NCI-H1105 treated with DMSO at 0.1 percent for 48 hours (cell line): ENCODE data around the gene GRIK2.

Source experiments
- DNase-seq: peaks from one replicate; lab custom pipeline; 2025; lab: John Stamatoyannopoulos, UW

The GRIK2 gene

DNA sequence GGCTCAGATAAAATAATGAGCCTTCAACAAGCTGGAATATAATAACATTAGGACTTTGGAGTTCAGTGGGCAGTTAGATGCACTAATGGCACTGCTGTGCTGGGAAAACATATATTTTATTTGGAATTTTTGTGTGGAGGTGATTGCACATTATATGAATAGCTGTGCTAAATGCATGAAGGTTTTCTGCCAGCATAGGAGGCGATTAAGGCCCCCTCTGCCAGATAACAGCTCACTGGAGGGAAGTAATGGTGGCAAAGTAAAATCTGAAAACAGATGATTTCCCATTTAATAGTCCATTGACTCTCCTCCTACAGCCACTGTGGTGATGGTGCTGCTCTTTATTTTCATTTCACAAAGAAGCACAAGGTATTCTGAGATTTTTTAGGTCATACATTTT, 326.0 kb downstream of the GRIK2 start:
- DNase-seq = no peak

DNA sequence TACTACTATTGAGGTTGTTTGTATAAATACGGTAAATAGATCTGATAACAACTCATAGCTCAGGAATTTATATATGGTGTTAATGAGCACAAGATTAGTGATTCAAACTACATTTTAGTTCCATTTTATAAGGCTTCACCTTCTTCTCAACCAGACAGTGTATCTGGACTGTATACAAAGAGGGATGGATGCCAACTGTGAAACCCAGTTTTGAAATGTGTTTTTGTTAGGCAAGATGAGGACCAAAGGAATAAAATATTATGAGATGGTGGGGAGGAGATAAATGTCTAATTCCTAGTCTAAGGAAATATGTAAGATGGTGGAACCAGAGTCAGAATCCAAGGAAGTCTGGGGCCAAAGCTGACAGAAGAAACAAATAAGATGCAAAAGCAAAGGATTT, 329.0 kb downstream of the GRIK2 start:
- DNase-seq = no peak

DNA sequence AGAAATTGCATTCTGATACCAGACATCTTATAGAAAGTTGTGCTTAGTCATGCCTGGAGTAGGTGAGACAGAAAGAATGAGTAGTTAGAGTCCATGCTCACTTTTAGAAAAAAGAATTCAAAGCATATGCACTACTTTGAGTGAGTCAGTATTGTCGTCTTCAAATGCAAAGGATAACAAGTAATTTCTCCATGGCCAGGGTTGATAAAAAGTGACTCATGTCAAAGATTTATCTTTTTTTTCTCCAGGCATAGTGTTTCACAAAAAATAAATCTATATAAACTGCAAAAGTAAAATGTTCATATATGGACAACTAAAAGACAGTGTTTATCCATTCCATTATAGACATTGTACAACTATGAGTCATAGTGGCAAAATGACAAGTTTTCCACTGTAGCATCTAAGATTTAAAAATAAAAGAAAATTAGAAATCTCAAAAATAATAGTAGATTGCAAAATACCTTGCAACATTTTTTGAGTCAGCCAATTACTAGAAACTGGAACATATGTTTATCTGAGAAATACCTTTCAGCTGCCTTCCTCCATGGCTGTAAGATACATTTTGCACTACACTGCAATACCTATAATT, 329.6 kb downstream of the GRIK2 start:
- DNase-seq = no peak

DNA sequence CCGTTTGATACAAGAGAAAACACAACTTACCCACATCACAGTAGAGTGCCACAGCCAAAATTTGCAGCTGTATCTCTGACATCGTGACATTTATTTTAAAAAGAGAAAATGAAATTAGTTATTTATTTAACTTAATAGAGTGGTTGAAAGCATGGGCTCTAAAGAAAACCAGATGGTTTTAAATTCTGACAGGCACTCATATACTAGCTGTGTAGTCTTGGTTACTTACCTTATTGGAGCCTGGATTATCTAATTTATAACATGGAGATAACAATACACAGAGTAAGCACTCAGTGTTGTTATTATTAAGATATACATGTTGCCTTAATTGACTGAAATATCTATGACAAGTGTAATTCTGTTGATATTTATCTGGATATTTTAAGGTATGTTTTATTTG, 334.9 kb downstream of the GRIK2 start:
- DNase-seq = no peak

DNA sequence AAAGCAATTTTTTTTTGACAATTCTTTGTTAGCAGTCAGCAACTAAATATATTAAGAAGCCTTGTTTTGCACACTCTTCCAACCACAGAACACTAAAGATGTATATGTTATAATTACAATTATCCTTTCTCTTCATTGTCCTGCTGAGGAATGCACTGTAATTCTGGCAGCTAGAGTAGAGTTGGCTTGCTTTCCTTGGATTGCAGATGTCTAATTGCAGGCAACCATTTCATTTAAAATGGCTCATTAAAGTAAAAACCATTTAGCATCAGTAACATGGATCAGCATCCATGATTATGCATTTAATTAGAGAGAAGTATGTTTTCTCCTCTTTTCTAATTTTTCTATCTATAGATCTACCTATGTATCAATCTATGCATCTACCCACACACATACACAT, 335.4 kb downstream of the GRIK2 start:
- DNase-seq = no peak

DNA sequence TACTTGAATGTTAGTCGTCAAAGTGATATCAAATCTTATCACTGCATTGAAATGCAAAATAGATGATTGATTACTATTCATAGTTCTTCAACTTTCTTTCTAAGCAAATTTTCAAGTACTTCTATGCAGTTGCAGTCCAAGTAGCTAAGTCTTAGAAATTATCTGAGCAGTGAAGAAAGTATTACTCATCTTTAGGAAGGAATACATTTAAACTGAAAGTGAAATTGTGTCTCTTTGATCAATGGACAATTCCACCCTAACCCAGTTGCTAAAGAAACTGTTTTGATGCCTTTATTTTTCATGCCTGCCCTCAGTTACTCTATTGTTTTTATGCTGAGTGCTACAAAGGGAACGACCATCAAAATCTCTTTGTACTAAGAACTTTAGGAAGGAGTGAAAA, 337.4 kb downstream of the GRIK2 start:
- no peak for DNase-seq

DNA sequence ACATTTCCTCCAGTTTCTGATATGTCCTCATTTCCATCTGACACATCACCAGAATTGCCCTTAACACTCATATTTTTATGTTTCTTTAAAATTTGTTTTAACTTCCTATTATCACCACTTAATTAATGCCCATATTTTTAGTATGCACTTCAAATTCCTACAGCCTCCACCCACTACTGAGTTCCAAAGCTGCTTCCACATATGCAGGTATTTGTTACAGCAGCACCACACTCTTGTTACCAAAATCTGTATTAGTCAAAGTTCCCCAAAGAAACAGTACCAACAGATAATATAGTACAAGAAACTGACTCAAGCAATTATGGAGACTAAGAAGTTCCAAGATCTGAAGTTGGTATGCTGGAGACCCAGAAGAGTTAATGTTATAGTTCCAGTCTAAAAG, 340.4 kb downstream of the GRIK2 start:
- DNase-seq = no peak

DNA sequence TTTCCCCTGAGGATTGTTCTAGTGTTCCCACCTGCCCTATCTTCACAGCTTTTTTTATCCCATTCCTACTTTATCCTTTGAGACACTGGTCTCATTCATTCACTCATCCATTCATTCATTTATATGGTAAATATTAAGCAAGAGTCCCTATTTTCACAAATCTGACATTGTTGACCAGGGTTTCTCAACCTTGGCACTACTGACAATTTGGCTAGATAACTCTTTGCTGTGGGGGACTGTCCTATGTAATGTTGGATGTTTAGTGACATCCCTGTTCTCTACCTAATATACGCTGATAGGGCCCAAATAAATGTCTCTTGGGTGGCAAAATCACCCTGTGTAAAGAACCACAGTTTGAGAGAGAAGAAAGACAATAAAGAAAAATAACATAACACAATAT, 345.0 kb downstream of the GRIK2 start:
- DNase-seq = no peak

DNA sequence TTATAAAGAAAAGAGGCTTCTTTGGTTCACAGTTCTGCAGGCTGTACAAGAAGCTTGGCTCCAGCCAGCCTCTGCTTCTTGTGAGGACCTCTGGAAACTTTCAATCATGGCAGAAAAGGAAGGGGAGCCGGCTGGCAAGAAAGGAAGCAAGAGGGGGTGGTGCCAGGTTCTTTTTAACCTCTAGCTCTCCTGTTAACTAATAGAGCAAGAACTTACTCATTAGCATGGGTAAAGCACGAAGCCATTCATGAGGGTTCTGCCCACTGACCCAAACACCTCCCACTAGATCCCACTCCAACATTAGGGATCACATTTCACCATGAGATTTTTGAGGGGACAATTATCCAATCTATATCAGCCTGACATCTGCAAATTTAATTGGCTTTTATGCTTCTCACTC, 347.1 kb downstream of the GRIK2 start:
- no peak for DNase-seq

DNA sequence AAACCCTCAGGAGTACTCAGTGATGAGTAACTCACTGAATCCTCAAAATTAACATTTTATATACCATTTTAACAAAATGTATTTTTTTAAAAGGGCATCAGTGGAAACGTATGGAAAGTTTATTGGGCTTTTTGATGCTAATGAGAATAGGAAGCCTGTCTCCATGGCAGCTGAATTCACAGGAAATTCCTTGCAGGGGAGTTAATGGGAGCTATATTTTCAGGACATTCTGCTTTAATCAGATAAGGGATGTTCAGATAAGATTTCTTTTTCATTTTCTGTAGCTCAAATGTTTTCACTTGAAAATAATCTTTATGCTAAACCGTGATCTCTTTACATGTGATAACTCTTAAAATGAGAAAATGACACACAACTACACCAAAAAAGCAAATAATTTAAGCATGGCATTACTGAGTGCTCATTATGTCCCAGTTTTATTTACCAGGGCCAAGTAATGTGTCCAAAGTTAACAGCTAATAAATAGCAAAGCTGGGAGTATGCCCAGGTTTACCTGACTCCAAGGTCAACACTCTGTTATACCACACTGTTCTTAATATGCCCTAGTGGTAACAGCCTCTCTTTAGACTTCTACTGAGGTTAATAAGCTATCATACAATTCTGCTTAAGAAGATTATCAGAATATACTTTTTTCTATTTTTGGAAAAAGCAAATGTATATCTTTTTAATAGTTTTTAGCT, 348.1 kb downstream of the GRIK2 start:
- DNase-seq = no peak

DNA sequence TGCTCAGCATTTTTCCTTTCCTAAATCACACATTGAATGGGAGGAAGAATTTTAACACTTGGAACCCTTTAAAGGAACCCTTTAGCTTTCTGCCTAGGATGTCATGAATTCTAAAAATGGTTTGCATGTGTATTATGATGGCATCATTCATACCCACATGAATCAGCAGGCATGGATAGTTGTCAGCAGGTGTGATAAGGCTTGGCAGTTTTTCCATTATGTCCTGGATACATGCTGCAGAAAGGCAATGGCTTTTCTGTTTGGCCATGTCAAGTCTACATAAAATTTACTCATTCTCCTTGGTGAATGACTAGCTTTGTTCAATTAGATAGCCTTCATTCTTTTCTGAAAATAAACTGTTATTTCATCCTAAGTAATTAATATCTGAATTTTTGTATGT, 353.7 kb downstream of the GRIK2 start:
- no peak for DNase-seq

DNA sequence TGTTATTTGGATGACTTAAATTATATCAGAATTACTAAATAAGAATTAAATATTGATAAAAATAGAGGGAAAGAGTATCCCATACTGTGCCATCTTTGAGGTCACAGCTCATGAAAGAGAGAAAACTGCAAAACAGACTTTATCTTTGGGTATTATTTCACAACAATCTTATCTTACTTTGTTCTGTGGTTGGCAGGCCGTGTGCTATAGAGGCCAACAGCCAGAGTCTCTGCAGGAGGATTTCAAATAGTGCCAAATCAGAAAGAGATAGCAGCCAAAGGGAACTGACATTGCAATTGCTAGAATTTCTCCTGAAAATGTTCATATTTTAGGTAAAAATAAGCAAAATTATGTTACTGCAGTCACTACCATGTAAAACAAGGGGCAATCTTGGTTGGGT, 354.2 kb downstream of the GRIK2 start:
- no peak for DNase-seq

DNA sequence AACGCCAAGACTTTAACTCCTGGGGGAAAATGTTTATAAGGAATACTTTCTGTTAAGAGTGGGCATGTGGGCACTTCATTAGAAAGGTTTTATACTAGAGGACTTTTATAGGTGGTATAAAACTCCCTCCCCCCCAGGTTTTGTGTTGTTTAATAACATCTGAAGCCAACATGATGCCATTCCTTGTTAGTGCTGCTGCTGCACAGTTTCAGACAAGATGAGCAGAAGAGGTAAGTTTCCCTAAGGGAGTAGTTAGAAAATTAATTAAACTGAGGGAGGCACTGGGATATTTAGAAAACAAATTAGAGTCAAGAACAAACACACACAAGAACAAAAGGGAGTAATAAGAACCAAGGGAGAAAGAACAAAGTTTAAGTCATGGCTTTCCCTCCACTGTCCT, 362.4 kb downstream of the GRIK2 start:
- DNase-seq = no peak

DNA sequence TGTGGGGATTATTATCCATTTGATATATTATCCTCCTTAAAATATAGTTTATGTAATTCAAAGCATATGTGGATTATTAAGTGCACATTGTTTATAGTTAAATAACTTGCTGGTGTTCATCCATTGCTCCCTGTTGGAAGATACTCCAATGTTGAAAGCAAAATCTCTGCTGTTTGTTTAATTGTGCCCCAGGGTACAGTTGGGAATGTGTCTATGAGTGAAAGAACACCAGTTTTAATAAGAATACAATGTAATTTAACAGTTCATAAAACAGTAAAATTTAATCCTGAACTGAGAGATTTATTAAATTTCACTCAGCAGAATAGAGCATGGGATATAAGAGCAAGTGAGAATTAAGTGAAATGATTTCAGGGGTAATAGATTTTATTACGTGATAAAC, 364.9 kb downstream of the GRIK2 start:
- no peak for DNase-seq

DNA sequence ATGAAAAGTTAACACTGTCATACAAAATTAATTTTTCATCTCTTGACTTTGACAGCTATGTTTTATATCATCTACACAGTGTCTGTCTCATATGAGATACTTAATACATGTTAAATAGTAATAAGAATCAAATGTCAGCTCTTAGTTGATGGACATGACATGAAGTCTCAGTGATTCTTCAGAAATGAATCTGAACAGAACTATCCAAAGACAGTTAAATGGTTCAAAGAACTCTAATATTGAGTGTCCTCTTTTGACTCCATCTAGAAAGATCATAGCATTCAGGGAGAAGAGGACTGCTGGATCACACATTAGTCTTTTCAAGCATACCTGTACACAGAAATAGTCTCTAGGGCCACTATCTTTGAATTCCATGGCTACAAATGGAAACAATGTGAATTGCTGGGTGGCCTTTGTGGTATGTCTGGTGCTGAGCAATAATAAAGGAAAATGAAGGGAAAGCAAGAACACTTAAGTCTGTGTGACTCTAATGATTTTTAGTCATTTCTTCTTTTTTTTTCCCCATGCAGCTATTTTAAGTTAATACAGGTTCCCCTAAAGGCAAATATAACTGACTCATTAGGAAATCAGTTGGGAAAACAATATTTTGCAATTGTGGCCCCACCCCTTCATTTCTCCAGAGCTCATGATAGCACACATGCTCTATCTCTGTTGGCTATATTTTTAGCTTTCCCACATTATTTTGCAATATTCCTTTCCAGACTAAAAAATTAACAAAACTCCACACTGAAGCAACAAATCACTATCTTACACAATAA, 367.5 kb downstream of the GRIK2 start:
- DNase-seq = peak; percentile 45

DNA sequence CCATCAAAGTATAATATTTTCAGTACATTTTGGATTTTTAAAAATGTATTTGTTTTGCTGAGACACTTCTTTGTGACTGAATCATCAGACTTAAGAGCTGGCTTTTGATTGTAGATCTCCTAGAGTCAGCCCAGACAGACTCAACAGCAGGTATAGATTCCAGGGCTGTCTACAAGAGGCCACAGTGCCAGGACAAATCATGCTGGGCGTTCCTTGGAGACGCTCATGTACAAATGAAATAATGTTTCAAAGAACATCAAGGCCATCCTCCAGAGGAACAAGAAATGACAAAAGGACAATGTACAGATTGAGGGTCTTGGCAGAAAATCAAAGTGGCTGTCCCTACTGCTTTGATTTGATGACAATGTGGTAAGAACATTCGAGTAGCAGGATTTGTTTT, 369.3 kb downstream of the GRIK2 start:
- DNase-seq = no peak

DNA sequence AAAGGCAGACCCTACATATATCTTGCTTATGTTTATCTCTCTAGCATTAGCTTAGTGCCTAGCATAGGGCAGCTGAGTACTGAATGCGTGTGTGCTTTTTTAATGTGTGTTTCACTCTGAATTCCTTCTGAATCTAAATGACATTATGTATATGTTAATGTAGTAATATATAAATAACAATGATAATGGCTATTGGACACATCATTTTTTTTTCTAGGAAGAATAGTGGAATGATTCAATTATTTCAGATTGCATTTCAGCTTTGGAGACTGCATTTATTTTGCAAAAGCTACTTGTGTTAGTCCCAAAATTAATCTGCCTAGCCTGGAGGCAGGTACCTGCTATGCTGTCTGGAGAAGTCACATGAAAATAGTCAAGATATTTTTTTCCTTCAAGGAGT, 371.8 kb downstream of the GRIK2 start:
- no peak for DNase-seq

DNA sequence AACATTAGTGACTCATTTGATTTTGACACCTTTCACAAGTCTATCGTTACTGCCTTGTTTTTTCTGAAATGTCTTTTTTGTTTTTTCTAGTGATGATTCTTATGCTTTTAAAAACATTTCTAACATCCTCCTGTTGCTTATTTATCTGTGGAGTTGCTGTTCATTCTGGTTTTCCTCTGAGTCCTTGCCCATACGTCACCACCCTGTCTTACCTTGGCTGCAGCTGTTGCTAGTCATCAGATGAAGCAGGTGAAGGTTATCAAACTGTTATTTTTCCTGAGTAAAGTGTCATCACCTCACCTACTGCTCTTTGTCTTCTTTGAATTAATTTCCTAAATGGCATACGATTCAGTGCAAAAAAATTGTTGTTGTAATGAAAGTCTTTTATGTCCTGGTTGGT, 376.6 kb downstream of the GRIK2 start:
- DNase-seq = peak; percentile 46

DNA sequence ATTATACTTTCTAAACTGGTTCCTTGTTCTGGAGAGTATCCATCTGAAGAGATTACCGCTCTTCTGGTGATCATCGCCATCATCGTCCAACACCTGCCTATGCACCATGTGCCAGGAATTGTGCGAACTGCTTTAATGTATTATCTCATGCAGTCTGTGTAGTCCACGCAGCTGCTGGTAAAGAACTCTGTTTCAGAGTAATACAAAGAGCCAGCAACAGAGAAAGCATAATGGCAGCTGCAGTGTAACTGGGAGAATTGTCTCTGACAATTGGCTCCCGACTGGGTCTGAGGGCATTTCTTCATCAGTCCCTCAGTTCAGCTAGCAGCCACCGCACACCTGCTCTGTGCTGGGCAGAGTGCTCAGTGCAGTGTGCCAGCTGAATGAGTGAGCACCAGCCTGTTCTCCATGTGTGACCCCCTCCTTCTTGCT, 383.4 kb downstream of the GRIK2 start:
- peak; percentile 50 for DNase-seq

DNA sequence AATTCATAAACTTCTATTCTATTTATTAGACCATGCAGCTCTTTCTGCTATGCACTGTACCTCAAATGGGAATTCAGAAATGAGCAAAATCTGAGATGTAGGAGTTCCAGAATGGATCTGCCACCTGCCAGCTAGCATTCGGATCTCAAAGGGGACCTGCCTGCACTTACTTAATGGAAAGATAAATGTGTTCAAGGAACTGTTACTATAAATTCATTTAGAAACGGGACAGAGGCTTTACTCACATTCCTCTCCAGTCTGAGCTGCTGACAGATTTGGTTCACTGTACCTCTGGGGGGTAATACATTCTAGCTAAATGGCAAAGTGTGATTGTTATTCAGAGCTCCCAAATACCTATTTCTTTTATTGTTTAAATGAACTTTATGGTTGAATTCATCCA, 384.1 kb downstream of the GRIK2 start:
- no peak for DNase-seq

DNA sequence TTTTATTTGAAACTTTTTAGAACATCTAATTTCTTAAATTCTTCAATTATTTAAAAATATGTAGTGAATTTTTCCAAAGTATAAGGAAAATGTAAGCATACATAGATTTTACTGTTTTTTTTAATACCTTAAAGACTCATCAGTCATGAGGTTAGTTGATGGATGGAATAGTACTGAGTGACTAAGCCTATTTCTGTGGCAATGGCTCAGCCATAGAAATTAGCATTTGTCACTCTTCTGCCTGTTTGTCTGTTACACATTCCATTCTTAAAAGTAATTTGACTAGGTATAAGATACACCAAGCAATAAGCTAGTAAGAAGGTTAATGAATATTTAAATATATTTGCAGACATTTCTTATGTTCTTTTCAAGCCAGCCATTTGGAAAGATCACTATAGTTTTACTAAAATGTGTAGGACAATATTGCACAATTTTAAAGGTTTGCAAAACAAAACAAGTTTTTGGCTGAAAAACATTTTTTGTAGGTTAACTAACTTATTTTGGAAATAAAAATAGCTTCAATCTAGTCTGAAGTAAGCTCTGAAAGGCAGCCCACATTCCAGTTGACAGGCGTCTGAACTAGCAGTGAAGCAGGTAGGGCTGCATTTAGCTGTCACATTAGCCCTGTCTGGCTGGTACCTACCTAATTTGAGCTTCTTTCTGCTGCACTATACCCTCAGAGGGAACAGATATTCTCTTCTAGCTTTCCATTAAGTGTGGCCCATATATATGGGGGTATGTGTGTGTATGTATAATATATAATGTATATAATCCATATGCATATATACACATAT, 385.7 kb downstream of the GRIK2 start:
- DNase-seq = no peak

DNA sequence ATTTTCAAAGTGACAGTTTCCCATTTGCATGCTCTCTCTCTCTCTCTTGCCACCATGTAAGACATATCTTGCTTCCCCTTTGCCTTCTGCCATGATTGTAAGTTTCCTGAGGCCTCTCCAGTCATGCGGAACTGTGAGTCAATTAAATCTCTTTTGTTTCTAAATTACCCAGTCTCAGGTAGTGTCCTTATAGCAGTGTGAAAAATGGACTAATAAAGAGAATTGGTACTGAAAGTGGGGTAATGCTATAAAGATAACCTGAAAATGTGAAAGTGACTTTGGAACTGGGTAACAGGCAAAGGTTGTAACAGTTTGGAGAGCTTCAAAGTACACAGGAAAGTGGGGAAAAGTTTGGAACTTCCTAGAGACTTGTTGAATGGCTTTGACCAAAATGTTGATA, 389.8 kb downstream of the GRIK2 start:
- DNase-seq = no peak

DNA sequence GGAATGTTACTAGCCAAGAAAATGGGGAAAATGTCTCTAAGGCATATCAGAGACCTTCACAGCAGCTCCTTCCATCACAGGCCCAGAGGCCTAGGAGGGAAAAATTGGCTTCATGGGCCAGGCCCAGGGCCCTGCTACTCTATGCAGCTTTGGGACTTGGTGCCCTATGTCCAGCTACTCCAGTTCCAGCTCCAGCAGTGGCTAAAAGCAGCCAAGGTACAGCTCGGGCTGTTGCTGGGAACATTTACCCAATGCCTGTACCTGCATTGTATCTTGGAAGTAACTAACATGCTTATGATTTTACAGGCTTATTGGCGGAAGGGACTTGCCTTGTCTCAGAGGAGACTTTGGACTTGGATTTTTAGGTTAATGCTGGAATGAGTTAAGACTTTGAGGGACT, 390.6 kb downstream of the GRIK2 start:
- DNase-seq = no peak
